Neural progenitor cell (in vitro differentiated cells): Measurements from ENCODE around the gene PI16.

Experiments used
- CTCF ChIP-seq: fragments of 200-600 bp; sonication (generic); IDR thresholded peaks from 2 replicates; pipeline ENCODE4 v1.5.1; 2017; ENCODE audit warnings: antibody characterized with exemption, mild to moderate bottlenecking
- EZH2phosphoT487 ChIP-seq: fragments of 200-600 bp; sonication (generic); IDR thresholded peaks from 2 replicates; pipeline ENCODE4 v1.6.1; 2017; ENCODE audit warnings: antibody characterized with exemption

- TF ChIP-seq CTCF = no peak
- no peak for TF ChIP-seq EZH2phosphoT487
These were observed 9.1 kb downstream of the PI16 start for GRCh38 chr6:36963451-36964290.
